Stimulated activated CD4-positive, alpha-beta T cell treated with anti-CD3 and anti-CD28 coated beads, Interleukin-4, amount 100 ng/mL, for 48 hours (primary cell): ENCODE measurements around the gene MARS1.

ENCODE experiments used
- DNase-seq, 2 donors: peaks; one replicate each; pipeline ENCODE4 v3.0.0-alpha.2; 2020; ENCODE audit warnings: low read depth in 2 of 2

Gene MARS1

GRCh38 chr12:57456737-57457490 is 31.0 kb upstream of the MARS1 start:
- DNase-seq: no peak

DNA sequence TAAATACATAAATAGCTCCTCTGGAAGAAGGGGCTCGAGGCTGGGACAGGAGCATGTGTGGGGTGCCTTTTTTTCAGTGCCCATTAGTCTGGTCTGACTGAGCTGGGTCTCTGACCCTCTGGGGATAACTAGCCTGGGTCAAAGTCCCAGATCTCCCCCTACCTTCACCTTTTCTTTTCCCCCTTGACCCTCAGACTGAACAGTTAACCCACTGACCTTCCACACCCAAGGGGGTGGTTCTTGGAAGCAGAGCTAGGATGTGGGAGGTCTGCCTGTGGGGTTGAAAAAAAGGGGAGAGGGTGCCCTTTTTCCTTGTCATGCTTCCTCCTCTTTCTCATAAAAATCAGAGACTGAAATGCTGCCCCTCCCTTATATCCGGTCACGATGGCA is 29.2 kb upstream of the MARS1 start:
- no peak for DNase-seq

DNA sequence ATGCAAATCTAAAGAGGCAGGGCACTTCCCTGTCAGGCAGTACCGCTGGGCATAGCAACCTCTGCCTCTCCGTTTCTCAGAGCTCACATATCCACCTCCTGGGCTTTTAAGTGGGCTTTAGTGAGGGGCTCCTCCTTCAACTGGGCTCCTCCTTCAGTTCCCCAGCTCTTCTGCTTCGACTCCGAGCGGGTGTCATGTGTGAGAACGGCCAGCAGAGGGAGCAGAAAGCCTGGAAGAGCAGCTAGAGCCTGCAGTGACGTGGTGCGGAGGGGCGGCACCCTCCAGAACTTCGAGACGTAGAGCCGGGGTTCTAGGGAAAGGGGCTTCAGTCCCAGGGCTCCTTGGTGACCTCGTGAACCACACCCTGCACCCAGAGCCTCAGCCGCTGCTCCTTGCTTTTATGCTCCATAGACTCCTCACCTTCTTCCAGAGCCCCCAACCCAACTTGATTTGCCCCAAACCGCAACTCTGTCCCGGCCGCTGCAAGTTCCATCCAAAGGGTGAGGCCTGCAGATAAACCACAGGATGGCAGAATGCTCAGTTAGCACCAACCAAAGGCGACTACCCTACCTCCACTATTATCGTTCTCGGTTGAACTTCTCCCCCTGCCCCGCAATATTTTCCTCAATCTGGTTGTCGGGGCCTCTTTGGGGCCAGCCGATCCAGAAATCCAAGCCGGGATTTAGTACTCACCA is 28.7 kb upstream of the MARS1 start:
- DNase-seq: peak; percentile 94 to 95

- DNase-seq: no peak
Measured at GRCh38 chr12:57459750-57460467, 28.0 kb upstream of the MARS1 start, which contains the start of gene GLI1. Gene GLI1, plus strand, starts transcription at chr12:57459785. Its CDS starts 3,907 bp downstream, at chr12:57463692.

GRCh38 chr12:57460468-57460784 is 27.4 kb upstream of the MARS1 start:
- DNase-seq: no peak

- DNase-seq: no peak
Measured at GRCh38 chr12:57460841-57461275, 27.0 kb upstream of the MARS1 start.

- DNase-seq: no peak
Measured at GRCh38 chr12:57461276-57461916, 26.5 kb upstream of the MARS1 start.

DNA sequence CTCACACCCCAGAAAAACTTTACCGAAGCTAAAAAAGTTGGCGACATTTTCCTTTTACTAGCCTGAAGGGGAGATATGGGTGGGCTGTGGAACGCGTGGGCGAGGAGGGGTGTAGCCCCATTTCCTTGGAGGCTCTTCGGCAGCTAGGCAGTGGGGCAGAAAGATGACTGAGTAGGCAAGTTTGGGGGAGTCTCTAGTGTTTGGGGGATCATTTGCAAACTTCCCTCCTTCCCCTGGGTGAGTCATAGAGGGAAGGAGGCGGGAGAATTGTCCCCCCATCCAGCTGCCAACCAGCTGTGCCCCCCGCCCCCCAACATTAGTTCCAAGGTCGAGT is 26.0 kb upstream of the MARS1 start:
- DNase-seq: no peak

DNA sequence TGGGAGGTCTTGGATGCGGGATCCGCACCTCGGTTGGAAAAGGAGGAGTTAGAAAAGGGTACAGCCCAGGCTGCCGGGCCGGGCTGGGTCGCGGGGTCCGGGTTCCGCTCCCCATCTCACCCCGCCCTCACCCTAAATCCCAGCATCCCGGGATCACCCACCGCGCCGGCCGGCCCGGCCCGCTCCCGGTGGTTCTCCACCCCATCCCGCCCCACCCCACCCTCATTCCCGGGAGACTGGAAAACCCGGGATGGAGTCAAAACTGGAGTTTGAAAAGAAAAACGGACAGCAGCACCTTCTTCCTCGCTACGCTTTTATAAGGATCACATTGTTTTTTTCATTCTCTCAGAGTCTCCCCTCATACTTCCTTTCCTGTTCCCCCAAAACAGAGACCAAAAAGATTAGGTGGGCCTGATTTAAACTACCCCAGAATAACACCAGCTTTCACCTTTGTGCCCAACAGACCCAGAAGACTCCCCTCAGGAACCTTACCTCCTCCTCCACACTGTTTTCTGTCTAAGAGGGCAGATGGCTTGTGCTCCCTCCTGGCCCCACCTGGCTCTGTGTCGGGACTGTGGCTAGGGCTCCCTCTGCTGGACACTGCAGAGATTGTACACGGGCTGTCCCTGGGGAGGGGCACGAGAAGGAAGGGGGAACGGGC is 25.5 kb upstream of the MARS1 start:
- peak; percentile 84 to 88 for DNase-seq

DNA sequence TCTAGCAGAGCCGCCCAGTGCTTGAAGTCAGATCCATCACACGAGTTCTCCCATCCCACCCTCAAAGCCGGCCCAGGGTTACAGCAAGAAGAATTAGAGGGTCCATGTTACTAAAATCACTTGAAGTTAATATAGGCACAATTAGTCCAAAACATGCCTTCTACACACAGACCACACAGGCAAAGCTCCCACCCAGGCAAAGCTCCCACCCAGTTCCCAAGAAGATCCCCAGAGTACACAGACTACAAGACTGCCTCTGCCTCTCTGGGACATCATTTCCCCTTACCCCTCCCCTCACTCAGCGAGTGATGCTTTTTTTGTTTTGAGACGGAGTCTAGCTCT is 25.0 kb upstream of the MARS1 start:
- DNase-seq: no peak

GRCh38 chr12:57464569-57464968 is 23.3 kb upstream of the MARS1 start:
- DNase-seq: no peak

DNA sequence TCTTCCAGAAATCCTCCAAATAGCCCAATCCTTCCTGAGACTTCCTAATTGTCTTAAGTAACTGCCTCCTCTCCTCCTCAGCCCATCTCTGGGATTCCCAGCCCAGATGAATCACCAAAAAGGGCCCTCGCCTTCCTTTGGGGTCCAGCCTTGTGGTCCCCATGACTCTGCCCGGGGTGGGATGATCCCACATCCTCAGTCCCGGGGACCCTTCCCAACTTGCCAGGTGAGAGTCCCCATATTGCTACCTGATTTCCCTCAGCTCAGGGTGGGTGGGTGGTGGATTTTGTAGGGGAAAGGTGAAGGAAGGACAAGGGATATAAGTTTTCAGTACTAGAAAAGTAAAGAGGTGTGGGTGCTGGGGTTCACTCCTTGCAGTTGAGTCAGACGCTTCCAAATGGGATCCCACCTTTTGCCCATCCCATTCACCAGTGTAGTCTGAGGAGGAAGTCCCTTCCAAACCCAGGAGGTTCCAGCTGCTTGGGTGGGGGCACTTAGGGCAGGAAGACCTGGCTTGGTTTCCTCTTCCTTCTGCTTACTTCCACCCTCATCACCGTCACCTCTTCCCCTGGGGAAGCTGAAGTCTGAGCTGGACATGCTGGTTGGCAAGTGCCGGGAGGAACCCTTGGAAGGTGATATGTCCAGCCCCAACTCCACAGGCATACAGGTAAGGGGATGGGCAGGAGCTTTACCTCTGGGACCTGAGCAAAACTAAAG is 22.7 kb upstream of the MARS1 start:
- DNase-seq: no peak

DNA sequence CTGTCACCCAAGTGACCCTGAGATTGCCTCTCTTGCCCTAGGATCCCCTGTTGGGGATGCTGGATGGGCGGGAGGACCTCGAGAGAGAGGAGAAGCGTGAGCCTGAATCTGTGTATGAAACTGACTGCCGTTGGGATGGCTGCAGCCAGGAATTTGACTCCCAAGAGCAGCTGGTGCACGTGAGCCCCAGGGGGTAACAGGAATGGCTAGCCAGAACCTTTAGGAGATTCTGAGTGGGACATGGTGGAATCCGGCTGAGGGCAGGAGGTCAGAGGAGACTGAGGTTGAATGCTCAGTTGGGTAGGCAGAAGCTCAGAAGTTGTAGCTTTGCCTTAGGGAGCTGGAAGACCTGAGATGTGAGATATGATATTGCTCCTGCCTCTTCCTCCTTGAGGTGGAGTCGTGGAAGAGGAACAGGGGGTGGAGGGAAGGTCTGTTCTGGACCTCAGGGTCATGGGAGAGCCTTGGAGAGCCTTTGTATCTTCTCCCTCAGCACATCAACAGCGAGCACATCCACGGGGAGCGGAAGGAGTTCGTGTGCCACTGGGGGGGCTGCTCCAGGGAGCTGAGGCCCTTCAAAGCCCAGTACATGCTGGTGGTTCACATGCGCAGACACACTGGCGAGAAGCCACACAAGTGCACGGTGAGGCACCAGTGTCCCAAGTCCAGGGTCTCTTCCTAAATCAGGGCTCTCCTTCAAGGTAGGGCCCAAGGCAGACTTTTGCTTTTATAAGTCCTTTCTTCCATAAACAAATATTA is 21.9 kb upstream of the MARS1 start:
- no peak for DNase-seq

DNA sequence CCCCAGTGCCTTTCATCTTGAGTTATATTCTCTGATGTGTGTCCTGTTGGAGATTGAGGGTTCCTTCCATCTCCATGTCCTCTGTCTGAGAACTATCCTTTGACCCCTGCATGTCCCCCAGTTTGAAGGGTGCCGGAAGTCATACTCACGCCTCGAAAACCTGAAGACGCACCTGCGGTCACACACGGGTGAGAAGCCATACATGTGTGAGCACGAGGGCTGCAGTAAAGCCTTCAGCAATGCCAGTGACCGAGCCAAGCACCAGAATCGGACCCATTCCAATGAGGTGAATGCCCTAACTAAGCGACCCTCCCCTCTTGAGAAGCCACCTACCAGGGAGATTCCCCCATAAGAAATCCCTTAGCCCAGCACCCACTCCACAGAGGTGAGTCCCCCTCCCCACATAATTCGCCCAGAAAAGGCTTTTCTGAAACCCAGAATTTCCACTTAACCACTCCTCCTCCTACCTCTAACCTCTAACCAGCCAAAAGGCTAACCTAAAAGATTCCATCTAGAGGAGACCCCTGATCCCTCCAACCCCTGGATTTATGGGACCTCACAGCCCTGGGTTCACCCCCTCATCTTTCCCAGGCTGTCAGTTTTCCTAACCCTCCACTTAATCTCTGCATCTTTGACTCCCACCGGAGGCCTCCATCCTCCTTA is 20.5 kb upstream of the MARS1 start:
- no peak for DNase-seq

DNA sequence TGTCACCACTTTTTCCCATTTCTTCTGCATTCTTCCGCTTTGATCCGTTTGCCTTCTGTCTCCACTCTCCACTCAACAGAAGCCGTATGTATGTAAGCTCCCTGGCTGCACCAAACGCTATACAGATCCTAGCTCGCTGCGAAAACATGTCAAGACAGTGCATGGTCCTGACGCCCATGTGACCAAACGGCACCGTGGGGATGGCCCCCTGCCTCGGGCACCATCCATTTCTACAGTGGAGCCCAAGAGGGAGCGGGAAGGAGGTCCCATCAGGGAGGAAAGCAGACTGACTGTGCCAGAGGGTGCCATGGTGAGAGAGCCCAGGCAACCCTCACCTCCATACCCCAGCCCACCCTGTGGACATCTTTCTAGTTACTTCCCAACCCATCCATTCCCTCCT is 20.0 kb upstream of the MARS1 start:
- DNase-seq: no peak

DNA sequence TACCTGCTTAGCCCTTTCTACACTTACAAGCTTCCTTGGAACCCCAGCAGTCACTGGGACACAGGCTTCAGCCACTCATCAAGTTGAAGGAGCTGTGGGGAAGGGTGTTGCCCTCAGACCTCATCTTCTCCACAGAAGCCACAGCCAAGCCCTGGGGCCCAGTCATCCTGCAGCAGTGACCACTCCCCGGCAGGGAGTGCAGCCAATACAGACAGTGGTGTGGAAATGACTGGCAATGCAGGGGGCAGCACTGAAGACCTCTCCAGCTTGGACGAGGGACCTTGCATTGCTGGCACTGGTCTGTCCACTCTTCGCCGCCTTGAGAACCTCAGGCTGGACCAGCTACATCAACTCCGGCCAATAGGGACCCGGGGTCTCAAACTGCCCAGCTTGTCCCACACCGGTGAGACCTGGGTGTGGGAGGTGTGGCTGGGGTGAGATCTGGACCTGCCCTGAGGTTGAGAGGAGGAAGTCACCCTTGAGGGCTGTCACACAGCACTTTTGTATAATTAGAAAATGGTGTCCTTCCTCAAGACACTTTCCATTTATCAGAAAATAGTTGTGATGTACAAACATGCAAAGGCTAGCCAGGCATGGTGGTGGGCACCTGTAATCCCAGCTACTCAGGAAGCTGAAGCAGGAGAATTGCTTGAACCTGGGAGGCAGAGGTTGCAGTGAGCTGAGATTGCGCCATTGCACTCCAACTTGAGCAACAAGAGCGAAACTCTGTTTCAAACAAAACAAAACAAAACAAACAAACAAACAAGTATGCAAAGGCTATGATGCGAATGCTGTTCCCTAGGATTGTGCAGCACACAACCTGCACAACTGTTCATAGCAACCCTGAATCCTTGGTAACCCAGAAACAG is 18.3 kb upstream of the MARS1 start:
- DNase-seq: no peak

GRCh38 chr12:57470286-57470969 is 17.4 kb upstream of the MARS1 start:
- DNase-seq: no peak

DNA sequence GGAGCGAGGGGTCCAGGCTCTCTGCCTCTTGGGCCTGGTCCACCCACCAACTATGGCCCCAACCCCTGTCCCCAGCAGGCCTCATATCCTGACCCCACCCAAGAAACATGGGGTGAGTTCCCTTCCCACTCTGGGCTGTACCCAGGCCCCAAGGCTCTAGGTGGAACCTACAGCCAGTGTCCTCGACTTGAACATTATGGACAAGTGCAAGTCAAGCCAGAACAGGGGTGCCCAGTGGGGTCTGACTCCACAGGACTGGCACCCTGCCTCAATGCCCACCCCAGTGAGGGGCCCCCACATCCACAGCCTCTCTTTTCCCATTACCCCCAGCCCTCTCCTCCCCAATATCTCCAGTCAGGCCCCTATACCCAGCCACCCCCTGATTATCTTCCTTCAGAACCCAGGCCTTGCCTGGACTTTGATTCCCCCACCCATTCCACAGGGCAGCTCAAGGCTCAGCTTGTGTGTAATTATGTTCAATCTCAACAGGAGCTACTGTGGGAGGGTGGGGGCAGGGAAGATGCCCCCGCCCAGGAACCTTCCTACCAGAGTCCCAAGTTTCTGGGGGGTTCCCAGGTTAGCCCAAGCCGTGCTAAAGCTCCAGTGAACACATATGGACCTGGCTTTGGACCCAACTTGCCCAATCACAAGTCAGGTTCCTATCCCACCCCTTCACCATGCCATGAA is 16.8 kb upstream of the MARS1 start:
- DNase-seq: no peak
